K562 (cell line): Measurements from ENCODE around the gene DNM1. TPM values are rescaled to one million over a fixed set of nuclear protein-coding genes. Genes with fewer than 3 reads are reported as not detected.
A peak's percentile ranks its signal among the peaks of the same experiment; 100 is the strongest.

Source experiments
- ARHGAP35 ChIP-seq: fragments of 450-650 bp; IDR thresholded peaks from 2 replicates; pipeline ENCODE4 v1.6.1; 2018; ENCODE audit not compliant: partially characterized antibody
- ARID2 ChIP-seq: fragments of 450-650 bp; IDR thresholded peaks from 2 replicates; pipeline ENCODE4 v1.6.1; 2017; ENCODE audit warnings: antibody characterized with exemption, mild to moderate bottlenecking
- BCLAF1 ChIP-seq, 2 experiments: fragments of 450-650 bp in 1 of 2; IDR thresholded peaks; 2 replicates each; pipeline ENCODE4 v1.6.1; 2011 to 2017; ENCODE audit warnings: low read depth in 2 of 2, antibody characterized with exemption in 1 of 2, borderline replicate concordance in 1 of 2, low read length in 1 of 2, mild to moderate bottlenecking in 1 of 2, mixed read lengths in 1 of 2; ENCODE audit not compliant: control insufficient read depth in 1 of 2
- CREB5 ChIP-seq: fragments of 250-450 bp; sonication (Bioruptor Pico); IDR thresholded peaks from 2 replicates; pipeline ENCODE4 v1.5.0; 2020; ENCODE audit warnings: mild to moderate bottlenecking
- EHMT2 ChIP-seq: fragments of 450-650 bp; IDR thresholded peaks from 2 replicates; pipeline ENCODE4 v1.6.1; 2018; ENCODE audit warnings: antibody characterized with exemption
- ELF2 ChIP-seq: fragments of 250-450 bp; sonication (Bioruptor Pico); IDR thresholded peaks from 2 replicates; pipeline ENCODE4 v1.5.0; 2021; ENCODE audit warnings: mild to moderate bottlenecking
- GABPB2 ChIP-seq: fragments of 250-450 bp; sonication (Bioruptor Pico); conservative IDR thresholded peaks from 2 replicates; pipeline ENCODE4 v1.5.1; 2021; ENCODE audit warnings: mild to moderate bottlenecking
- HDAC1 ChIP-seq, 2 experiments: fragments of 450-650 bp; IDR thresholded peaks; 2 replicates each; pipeline ENCODE4 v1.6.1; 2016 to 2017; ENCODE audit warnings: inconsistent platforms in 1 of 2, mild to moderate bottlenecking in 1 of 2, moderate library complexity in 1 of 2
- HDAC3 ChIP-seq: fragments of 450-650 bp; IDR thresholded peaks from 2 replicates; pipeline ENCODE4 v1.6.1; 2018; ENCODE audit warnings: borderline replicate concordance, mild to moderate bottlenecking, moderate library complexity; ENCODE audit not compliant: partially characterized antibody
- HIVEP1 ChIP-seq: fragments of 250-450 bp; sonication (Bioruptor Pico); IDR thresholded peaks from 2 replicates; pipeline ENCODE4 v1.4.0; 2020; ENCODE audit warnings: mild to moderate bottlenecking
- HLTF ChIP-seq: fragments of 450-650 bp; IDR thresholded peaks from 2 replicates; pipeline ENCODE4 v1.6.1; 2016
- HNRNPK ChIP-seq: fragments of 200-400 bp; formaldehyde crosslinking; IDR thresholded peaks from one replicate; pipeline ENCODE4 v1.6.1; 2018; ENCODE audit warnings: mild to moderate bottlenecking, low read depth, low read length; ENCODE audit not compliant: poor library complexity, severe bottlenecking
- HNRNPUL1 ChIP-seq: fragments of 200-400 bp; formaldehyde crosslinking; IDR thresholded peaks from 2 replicates; pipeline ENCODE4 v1.6.1; 2017; ENCODE audit warnings: low read length
- KDM5B ChIP-seq: fragments of 200-600 bp; sonication (generic); IDR thresholded peaks from 2 replicates; pipeline ENCODE4 v1.6.1; 2012; ENCODE audit warnings: low read depth, mild to moderate bottlenecking, moderate library complexity, low read length, control low read depth, inconsistent platforms; ENCODE audit not compliant: insufficient replicate concordance
- MCM3 ChIP-seq: fragments of 450-650 bp; IDR thresholded peaks from 2 replicates; pipeline ENCODE4 v1.6.1; 2016
- MYNN ChIP-seq, 2 experiments: sonication (generic); formaldehyde crosslinking in 1 of 2; IDR thresholded peaks; 2 replicates each; pipeline versions ENCODE4 v1.5.0 to v1.6.1; 2016 to 2020; ENCODE audit warnings: antibody characterized with exemption in 1 of 2, missing genetic modification reagents in 1 of 2
- RFX5 ChIP-seq: IDR thresholded peaks from 2 replicates; pipeline ENCODE4 v1.6.1; 2011; ENCODE audit warnings: low read depth, mild to moderate bottlenecking, improper control_type of control experiment, low read length
- SPI1 ChIP-seq: IDR thresholded peaks from 2 replicates; pipeline ENCODE4 v1.6.1; 2011; ENCODE audit warnings: low read depth, low read length, control low read depth, borderline replicate concordance
- THRB ChIP-seq: fragments of 450-650 bp; formaldehyde crosslinking; conservative IDR thresholded peaks from 2 replicates; pipeline ENCODE4 v1.4.0; 2022; ENCODE audit warnings: mild to moderate bottlenecking, missing genetic modification characterization
- ZNF212 ChIP-seq: fragments of 450-650 bp; formaldehyde crosslinking; IDR thresholded peaks from 2 replicates; pipeline ENCODE4 v1.4.0; 2020; ENCODE audit warnings: mild to moderate bottlenecking
- ZNF239 ChIP-seq: fragments of 250-450 bp; sonication (Bioruptor Pico); IDR thresholded peaks from 2 replicates; pipeline ENCODE4 v1.4.0; 2020; ENCODE audit warnings: mild to moderate bottlenecking
- ZNF57 ChIP-seq: fragments of 450-650 bp; formaldehyde crosslinking; IDR thresholded peaks from 2 replicates; pipeline ENCODE4 v1.4.0; 2020; ENCODE audit warnings: mild to moderate bottlenecking, moderate library complexity
- polyA plus RNA-seq, 8 experiments: library from polyadenylated mRNA; depleted of rRNA in 4 of 8; stranded (reverse) in 5 of 8; unstranded in 3 of 8; fragments of >200 nt; fragmentation: Nextera tagmentation in 2 of 8; fragmentation: Illumina TruSeq in 1 of 8; extraction: Ambion mirVana in 2 of 8; extraction: Trizol in 1 of 8; gene quantifications; 2 replicates each; pipeline versions ENCODE4 v1.2.1 to v1.2.3, GENCODE V29; 2011 to 2014; ENCODE audit warnings: inconsistent platforms in 1 of 8, missing spikeins in 1 of 8
- total RNA-seq, 7 experiments: library from RNA; depleted of rRNA in 6 of 7; stranded (reverse); fragments of >200 nt in 6 of 7; fragmentation: Illumina TruSeq in 2 of 7; extraction: Trizol in 2 of 7; gene quantifications; 2 replicates each; pipeline versions ENCODE4 v1.2.1 to v1.2.3, GENCODE V29; 2011 to 2021; ENCODE audit warnings: low replicate concordance in 1 of 7
- TF ChIP-seq, protein P1 (sequence below): sonication (generic); formaldehyde crosslinking; IDR thresholded peaks from 2 replicates; pipeline ENCODE4 v1.8.1; 2022; ENCODE audit warnings: missing genetic modification reagents

Gene DNM1
- total and polyA plus RNA-seq, 9 of the 15 experiments (the other 6 are each of a cell fraction or from before 2014, with no cell fraction given) = 0.39 to 23.1 (median 9.1) TPM

DNA sequence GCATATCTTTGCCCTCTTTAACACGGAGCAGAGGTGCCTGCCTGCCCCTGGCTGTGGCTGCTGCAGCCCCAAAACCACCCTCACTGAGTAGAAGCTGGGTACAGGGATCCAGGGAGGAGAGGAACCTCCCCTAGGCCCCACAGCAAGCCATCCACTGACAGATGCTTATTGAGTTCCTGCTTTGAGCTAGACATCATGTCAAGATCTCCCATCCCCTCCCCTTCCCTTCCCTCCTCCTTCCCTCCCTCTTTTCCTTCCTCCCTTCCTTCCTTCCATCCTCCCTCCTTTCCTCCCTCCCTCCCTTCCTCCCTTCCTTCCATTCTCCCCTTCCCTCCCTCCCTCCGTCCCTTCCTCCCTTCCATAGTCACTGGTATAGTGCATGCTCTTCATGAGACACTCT, 43.3 kb downstream of the DNM1 start (continued):
- TF ChIP-seq HNRNPK = peak; percentile 43
- TF ChIP-seq, protein P1, sequence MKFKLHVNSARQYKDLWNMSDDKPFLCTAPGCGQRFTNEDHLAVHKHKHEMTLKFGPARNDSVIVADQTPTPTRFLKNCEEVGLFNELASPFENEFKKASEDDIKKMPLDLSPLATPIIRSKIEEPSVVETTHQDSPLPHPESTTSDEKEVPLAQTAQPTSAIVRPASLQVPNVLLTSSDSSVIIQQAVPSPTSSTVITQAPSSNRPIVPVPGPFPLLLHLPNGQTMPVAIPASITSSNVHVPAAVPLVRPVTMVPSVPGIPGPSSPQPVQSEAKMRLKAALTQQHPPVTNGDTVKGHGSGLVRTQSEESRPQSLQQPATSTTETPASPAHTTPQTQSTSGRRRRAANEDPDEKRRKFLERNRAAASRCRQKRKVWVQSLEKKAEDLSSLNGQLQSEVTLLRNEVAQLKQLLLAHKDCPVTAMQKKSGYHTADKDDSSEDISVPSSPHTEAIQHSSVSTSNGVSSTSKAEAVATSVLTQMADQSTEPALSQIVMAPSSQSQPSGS = no peak
- peak; percentile 88 for TF ChIP-seq THRB (CRISPR knock-in tag)
- TF ChIP-seq ZNF212 (CRISPR knock-in tag) = no peak
- peak; percentile 72; the same call in 1 of the 2 replicates for TF ChIP-seq MCM3
- no peak for TF ChIP-seq RFX5
- TF ChIP-seq MYNN (IDR thresholded peaks at IDR 0.05) = no peak
- no peak for TF ChIP-seq MYNN (CRISPR knock-in tag; IDR thresholded peaks at IDR 0.05)
- TF ChIP-seq HNRNPUL1 = no peak
- peak in 1 of 2 experiments; percentile 61; a peak in 2 of 4 replicates for TF ChIP-seq HDAC1 (IDR thresholded peaks at IDR 0.05)
- peak; percentile 72; the same call in 1 of the 2 replicates for TF ChIP-seq HLTF
- peak; percentile 56 for TF ChIP-seq ARHGAP35
- no peak for TF ChIP-seq ELF2 (CRISPR knock-in tag)
- TF ChIP-seq ZNF57 (CRISPR knock-in tag) = no peak
- TF ChIP-seq HDAC3 = no peak
- TF ChIP-seq HIVEP1 (CRISPR knock-in tag) = no peak
- peak; percentile 51; the same call in 1 of the 2 replicates for TF ChIP-seq ARID2
- no peak for TF ChIP-seq ZNF239 (CRISPR knock-in tag)
- peak; percentile 1; the same call in 1 of the 2 replicates for TF ChIP-seq SPI1
- no peak for TF ChIP-seq GABPB2 (CRISPR knock-in tag)
- TF ChIP-seq EHMT2 = peak; percentile 74
- TF ChIP-seq CREB5 (CRISPR knock-in tag) = no peak
- 0 out of 4 replicates have a peak, but pooled peaks of 1 of the 2 experiments have one; percentile 37 for TF ChIP-seq BCLAF1 (IDR thresholded peaks at IDR 0.05; ENCODE audit: borderline replicate concordance in 1 of 2, control insufficient read depth in 1 of 2, low read depth in 2 of 2, low read length in 1 of 2)
- TF ChIP-seq KDM5B = no peak
